Thoracic aorta (tissue), 2 donors: ENCODE results near the gene GPRIN2. TPM values are rescaled to one million over a fixed set of nuclear protein-coding genes. Genes with fewer than 3 reads are reported as not detected.

ENCODE experiments used
- ATAC-seq: fragments of 150-250 bp; one replicate; pipeline ENCODE4 v1.8.0; 2017; ENCODE audit warnings: low read depth; ENCODE audit not compliant: insufficient number of reproducible peaks, low FRiP score
- DNase-seq: peaks from one replicate; pipeline ENCODE4 v3.0.0-alpha.2; 2020; ENCODE audit warnings: low spot score
- H3K27ac ChIP-seq, 2 donors: fragments of 200-600 bp; sonication (generic); 1 replicate in 1 of 2; 2 replicates in 1 of 2; pipeline ENCODE4 v1.5.1; 2016; ENCODE audit warnings: mild to moderate bottlenecking in 2 of 2, moderate library complexity in 2 of 2
- H3K27me3 ChIP-seq: fragments of 200-600 bp; sonication (generic); replicated peaks from 2 replicates; pipeline ENCODE4 v1.6.0; 2016; ENCODE audit warnings: mild to moderate bottlenecking; ENCODE audit not compliant: insufficient read depth
- H3K36me3 ChIP-seq: fragments of 200-600 bp; sonication (generic); one replicate; pipeline ENCODE4 v1.5.1; 2016
- H3K4me1 ChIP-seq, 2 donors: fragments of 200-600 bp; sonication (generic); 1 replicate in 1 of 2; 2 replicates in 1 of 2; pipeline versions ENCODE4 v1.5.1 to v1.6.0; 2016; ENCODE audit warnings: low read depth in 2 of 2, mild to moderate bottlenecking in 1 of 2; ENCODE audit not compliant: control insufficient read depth in 1 of 2
- H3K4me3 ChIP-seq: fragments of 200-600 bp; sonication (generic); 2 replicates; pipeline ENCODE4 v1.5.1; 2016; ENCODE audit warnings: mild to moderate bottlenecking
- H3K9me3 ChIP-seq: fragments of 200-600 bp; sonication (generic); 2 replicates; pipeline ENCODE4 v1.5.1; 2016
- total RNA-seq, 2 donors: library from RNA; depleted of rRNA; stranded (reverse); fragments of >200 nt; gene quantifications; one replicate each; pipeline versions ENCODE4 v1.1.0 to v1.2.3, GENCODE V29; 2016
- TF ChIP-seq, protein P1 (sequence below): fragments of 200-600 bp; sonication (generic); IDR thresholded peaks from one replicate; pipeline ENCODE4 v1.5.1; 2019; ENCODE audit warnings: antibody characterized with exemption

Gene GPRIN2
- total RNA-seq, 2 donors from 2014 or later: 0.27 to 4.8 TPM

GRCh38 chr10:46528675-46529615, 27.5 kb downstream of the GPRIN2 start:
- Histone ChIP-seq H3K27ac (no peak overlapping the region), H3K4me3 (no peak overlapping the region), H3K36me3 (no peaks in the 10 kb centered on the region), H3K4me1 (peaks cover 5 to 8% of the 10 kb centered on the region in 2 donors), H3K27me3 (no peaks in the 10 kb centered on the region), H3K9me3 (no peaks in the 10 kb centered on the region)
- ATAC-seq (no peak), DNase-seq (no peak)
- TF ChIP-seq, protein P1, sequence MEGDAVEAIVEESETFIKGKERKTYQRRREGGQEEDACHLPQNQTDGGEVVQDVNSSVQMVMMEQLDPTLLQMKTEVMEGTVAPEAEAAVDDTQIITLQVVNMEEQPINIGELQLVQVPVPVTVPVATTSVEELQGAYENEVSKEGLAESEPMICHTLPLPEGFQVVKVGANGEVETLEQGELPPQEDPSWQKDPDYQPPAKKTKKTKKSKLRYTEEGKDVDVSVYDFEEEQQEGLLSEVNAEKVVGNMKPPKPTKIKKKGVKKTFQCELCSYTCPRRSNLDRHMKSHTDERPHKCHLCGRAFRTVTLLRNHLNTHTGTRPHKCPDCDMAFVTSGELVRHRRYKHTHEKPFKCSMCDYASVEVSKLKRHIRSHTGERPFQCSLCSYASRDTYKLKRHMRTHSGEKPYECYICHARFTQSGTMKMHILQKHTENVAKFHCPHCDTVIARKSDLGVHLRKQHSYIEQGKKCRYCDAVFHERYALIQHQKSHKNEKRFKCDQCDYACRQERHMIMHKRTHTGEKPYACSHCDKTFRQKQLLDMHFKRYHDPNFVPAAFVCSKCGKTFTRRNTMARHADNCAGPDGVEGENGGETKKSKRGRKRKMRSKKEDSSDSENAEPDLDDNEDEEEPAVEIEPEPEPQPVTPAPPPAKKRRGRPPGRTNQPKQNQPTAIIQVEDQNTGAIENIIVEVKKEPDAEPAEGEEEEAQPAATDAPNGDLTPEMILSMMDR: no peak

DNA sequence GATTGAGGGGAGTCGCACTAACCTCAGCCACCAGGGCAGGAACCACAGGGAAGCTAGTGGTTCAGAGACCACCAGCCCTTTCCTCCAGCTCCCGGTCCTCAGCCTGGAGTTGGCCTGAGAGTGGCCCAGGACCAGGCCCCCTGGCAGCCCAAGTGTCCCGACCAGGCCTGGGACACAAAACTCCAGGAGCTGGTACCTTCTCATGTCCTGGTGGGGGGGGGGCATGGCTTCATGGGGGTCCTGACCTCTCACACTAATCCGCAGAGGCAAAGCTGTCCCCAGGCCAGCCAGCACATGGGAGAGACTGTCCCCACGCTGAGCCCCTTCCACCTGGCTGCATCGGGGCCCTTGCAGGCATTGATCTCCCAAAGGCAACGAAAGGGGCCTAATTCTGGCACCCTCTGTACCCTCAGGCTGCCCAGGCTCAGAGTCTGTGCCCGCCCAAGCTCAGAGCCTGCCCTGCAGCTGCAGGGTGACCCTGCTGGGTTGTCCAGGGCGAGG, 28.2 kb downstream of the GPRIN2 start:
- DNase-seq (no peak), ATAC-seq (no peak)
- Histone ChIP-seq H3K4me3 (no peak overlapping the region), H3K36me3 (no peaks in the 10 kb centered on the region), H3K9me3 (no peaks in the 10 kb centered on the region), H3K27ac (no peak overlapping the region), H3K4me1 (peaks cover 10 to 15% of the 10 kb centered on the region in 2 donors), H3K27me3 (no peaks in the 10 kb centered on the region)
- TF ChIP-seq, protein P1: no peak

DNA sequence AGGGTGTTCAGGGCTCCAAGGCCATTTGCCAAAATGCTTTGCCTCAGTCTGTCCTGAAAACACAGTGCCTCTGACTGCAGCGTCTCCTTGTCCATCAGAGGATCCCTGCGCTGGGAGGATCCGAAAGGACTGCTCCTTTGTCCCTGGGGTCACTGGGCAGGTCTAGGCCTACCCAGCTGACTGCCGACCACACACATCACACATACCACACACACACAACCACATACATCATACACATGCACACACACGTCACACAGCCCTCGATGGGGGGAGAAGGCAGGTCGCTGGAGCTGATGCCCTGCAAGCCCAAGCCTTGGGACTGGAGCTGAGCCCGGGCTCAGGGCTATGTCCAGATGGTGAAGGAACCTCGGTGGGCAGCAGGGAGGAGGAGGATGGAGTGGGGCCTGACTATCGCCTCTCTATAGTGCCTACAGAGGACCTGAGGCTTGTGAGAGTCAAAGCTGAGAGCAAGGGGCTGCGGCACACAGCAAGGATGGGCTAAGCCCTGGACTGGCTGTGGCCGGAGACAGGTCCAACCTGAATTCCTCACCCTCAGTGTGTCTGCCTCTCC, 29.1 kb downstream of the GPRIN2 start:
- Histone ChIP-seq H3K9me3 (no peaks in the 10 kb centered on the region), H3K27ac (no peak overlapping the region), H3K4me1 (peaks cover 13 to 20% of the 10 kb centered on the region in 2 donors), H3K36me3 (no peaks in the 10 kb centered on the region), H3K27me3 (no peaks in the 10 kb centered on the region), H3K4me3 (no peak overlapping the region)
- DNase-seq: no peak
- TF ChIP-seq, protein P1: no peak
- ATAC-seq: no peak

GRCh38 chr10:46526682-46527038, 29.8 kb downstream of the GPRIN2 start:
- DNase-seq (no peak), ATAC-seq (no peak)
- no peaks in the 10 kb centered on the region for H3K9me3 ChIP-seq
- no peaks in the 10 kb centered on the region for H3K36me3 ChIP-seq
- no peak overlapping the region for H3K27ac ChIP-seq
- no peaks in the 10 kb centered on the region for H3K27me3 ChIP-seq
- H3K4me1 ChIP-seq: peaks cover 13 to 20% of the 10 kb centered on the region in 2 donors
- no peak overlapping the region for H3K4me3 ChIP-seq
- TF ChIP-seq, protein P1: no peak
